Iris pigment epithelial cell (primary cell): ENCODE measurements around the gene NEK4.
A peak's percentile ranks its signal among the peaks of the same experiment; 100 is the strongest.

Source experiments
- DNase-seq: peaks from one replicate; pipeline ENCODE4 v3.0.0-alpha.2; 2011; ENCODE audit warnings: low read depth

The NEK4 gene

GRCh38 chr3:52792961-52793695 is 22.4 kb upstream of the NEK4 start:
- peak; percentile 8 for DNase-seq

GRCh38 chr3:52792413-52792812 is 21.7 kb upstream of the NEK4 start:
- DNase-seq, result no peak

DNA sequence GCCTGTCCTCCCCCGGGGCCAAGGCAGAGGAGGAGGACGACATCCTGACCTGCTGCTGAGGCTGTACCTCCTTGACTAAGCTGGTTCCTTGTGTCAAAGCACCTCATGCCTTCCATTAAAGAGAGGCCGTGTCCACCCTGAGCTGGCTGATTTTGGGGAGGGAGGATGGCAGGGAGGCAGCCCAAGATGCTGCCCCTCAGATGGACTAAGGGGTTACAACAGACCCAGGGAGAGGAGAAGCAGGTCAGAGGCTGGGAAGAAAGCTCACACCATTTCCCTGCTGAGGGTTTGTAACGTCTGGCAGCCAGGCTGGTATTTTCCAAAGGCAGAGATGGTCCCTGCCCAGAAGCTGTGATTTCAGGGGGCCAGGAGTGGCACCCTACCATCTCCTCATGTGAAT is 21.2 kb upstream of the NEK4 start:
- no peak for DNase-seq

- no peak for DNase-seq
Observed at GRCh38 chr3:52791366-52791765, 20.6 kb upstream of the NEK4 start.

- DNase-seq, result no peak
Observed at GRCh38 chr3:52790741-52791140, 20.0 kb upstream of the NEK4 start.

DNA sequence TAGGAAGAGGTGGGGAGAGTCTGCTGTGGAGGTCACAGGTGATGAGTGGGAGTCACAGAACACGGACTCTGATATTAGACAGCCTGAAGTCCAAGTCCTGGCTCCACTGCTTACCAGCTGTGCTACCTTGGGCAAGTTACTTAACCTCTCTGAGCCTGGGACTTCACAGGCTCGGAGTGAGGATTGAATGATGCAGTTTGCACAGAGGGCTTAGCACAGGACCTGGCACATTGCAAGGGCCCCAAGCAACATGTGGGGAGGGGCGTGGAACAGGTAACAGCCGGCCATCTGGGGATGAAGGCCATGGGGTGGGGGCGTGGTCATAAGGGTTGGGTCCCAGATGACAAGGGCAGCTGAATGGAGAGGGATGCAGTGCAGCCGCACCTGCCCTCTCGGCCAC is 19.6 kb upstream of the NEK4 start:
- DNase-seq, result no peak

- no peak for DNase-seq
Observed at GRCh38 chr3:52789746-52790040, 19.0 kb upstream of the NEK4 start.

DNA sequence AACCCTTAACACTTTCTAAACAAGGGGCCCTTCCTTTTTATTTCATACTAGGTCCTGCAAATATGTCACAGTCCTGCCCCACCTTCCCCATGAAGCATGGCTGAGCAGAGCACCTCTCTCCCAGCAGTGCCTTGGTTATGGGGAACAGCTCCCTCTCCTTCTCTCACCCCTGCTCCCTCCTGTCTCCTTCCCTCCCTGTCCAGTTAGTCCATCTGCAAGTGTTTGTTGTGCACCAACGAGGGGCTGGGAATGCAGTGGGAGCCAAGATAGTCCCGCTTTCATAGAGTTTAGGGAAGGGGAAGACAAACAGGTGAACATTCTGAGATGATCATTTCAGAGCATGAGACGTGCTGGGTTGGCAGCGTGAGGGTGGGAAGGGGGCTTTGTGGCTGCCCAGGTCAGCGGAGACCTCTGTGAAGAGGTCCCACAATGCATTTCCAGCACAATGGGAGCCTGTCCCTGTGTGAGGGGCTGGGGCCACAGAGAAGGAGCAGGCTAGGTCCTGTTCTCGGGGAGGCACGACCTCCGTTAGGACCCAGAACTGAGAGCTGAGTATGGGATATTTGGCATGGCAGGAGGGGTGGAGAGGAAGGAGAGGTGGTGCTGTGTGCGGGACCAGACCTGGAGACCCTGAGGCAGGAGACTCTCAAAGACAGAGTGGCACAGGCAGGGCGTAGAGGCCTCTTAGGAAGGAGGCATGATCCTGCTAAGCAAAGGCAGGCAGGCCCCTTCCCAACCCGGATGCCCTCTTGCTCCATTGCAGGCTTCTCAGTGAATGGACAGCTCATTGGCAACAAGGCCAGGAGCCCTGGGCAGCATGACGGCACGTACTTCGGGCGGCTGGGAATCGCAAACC is 18.4 kb upstream of the NEK4 start:
- DNase-seq, result no peak

- no peak for DNase-seq
Observed at GRCh38 chr3:52787672-52788625, 17.2 kb upstream of the NEK4 start.

DNA sequence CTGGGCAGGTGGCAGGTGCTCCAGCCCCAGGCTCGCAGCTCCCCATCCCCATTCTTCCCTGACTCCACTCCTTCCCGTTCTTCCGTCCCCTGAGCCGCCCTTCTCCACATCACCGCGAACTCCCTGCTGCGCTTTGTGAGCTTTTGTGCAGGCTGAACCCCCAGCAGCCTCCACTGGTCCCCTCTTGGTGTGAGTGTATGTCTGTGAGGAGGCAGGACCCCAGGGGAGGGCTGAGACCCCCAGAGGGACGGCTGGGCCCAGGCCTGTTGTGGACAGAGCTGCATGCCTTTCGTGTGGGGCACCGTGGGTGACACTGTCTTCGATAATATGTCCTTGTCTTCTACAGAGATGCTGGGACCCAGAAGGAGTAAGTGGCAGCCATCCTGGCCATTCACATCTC is 16.5 kb upstream of the NEK4 start:
- no peak for DNase-seq

DNA sequence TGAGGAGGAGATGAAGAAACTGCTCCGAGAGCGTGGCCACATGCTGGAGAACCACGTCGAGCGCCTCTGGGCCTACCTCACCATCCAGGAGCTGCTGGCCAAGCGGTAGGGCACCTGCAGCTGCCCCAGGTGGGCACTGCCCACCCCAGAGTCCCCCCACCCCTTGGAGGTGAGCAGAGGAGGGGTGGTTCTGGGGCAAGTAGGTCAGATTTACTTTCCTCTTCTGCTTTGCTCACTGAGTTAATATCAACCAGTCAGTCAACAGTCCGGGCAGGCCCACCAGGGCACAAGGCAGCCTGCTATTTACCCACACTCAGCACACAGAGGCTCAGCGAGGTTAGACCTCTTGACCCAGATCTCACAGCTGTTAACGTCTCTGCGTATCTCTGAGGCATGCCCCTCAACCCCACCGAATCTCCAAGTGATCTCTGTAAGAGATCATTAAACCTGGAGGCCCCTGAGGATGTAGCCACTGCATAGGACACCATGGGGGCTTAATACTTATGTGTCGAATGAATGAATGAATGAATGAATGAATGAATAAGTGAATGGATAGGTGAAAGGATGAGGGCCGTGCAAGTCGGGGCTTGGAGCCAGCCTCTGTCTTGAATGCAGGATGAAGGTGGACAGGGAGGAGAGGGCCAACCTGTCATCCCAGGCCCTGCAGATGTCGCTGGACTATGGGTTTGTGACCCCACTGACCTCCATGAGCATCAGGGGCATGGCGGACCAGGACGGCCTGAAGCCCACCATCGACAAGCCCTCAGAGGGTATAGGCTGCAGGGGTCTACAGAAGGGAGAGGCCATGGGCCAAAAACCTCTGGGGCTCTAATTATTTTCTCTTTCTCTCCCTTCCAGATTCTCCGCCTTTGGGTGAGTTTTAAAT is 15.8 kb upstream of the NEK4 start:
- DNase-seq, result no peak

GRCh38 chr3:52784931-52785590 is 14.3 kb upstream of the NEK4 start:
- no peak for DNase-seq

DNA sequence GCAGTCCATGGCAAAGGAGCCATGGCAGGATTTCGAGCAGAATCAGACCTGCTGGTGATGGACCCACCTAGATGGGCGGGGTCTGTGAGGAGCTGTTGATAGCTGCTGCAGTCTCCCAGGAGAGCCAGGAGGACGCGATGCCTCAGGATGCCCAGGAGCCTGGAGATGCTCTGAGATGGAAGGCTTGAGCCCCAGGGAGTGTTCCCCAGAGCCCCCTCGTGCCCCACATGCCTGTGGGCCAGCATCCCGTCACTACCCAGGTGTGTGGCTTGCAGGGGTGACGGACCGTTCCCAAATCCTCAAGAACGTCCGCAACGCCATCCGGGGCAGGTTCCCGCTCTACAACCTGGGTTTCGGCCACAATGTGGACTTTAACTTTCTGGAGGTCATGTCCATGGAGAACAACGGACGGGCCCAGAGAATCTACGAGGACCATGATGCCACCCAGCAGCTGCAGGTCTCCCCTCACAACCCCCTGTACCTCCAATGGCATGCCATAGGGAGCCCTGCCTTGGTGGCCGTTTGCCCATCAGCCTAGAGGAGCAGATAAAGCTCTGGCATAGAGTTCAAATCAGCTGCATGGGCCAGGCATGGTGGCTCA is 13.4 kb upstream of the NEK4 start:
- no peak for DNase-seq

DNA sequence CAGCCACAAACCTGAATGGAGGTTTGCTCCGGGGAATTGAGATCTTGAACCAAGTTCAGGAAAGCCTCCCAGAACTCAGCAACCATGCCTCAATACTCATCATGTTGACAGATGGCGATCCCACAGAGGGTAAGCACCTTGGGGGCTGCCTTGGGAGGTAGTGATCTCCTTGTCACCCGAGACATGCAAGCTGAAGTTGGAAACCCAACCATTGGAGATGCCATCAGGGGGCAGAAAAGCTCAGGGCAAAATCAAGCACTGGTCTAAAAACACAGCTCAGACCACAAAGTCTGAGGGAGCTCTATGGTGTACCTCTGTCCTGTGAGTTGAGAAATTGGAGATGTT is 12.4 kb upstream of the NEK4 start:
- DNase-seq, result no peak

GRCh38 chr3:52782412-52783210 is 11.9 kb upstream of the NEK4 start:
- DNase-seq, result no peak

DNA sequence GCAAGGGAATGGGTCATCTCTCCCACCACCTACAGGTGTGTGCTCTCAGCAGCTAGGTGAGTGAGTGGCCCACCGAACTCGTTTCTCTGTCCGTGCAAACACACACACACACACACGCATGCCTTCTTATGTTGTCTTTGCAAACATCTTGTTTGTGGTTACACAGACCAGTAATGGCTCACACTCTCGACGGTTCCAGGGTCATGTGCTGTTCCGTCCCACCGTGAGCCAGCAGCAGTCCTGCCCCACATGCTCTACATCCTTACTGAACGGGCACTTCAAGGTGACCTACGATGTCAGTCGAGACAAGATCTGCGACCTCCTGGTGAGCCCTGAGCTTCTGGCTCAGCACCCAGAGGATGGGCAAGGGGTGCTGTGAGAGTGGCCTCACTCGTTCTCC is 11.0 kb upstream of the NEK4 start:
- no peak for DNase-seq

GRCh38 chr3:52779837-52780585 is 9.3 kb upstream of the NEK4 start:
- no peak for DNase-seq

- no peak for DNase-seq
Observed at GRCh38 chr3:52779011-52779836, 8.5 kb upstream of the NEK4 start.
